ENCODE results near the gene DIPK1C.

The DIPK1C gene

DNA sequence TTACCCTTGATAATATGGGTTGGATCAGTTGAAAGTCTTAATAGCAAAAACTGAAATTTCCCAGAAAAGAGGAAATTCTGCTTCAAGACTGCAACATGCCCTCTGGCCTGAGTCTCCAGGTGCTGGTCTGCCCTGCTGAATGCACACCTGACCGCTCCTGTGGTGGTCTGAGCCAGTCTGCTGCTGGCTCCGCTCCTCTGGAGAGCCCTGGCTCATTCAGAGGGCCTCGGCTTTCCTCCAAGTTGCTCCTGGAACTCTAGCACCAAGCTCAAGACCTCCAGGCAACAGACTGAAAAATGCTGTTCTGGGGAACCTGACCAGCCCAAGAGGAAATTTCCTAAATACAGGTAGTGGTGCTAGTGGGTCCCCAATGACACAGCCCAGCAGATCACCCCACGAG is 64.8 kb downstream of the DIPK1C start:
- no peaks in the 10 kb centered on the region for H4K20me1 ChIP-seq (ENCODE audit: insufficient read depth, low read length, poor library complexity, severe bottlenecking)
- H3K79me2 ChIP-seq (ENCODE audit: insufficient read depth, low read length): no peaks in the 10 kb centered on the region
- H3K9ac ChIP-seq (ENCODE audit: low read depth, low read length, poor library complexity, severe bottlenecking): no peak overlapping the region
- H3K4me3 ChIP-seq (ENCODE audit: low read length, poor library complexity, severe bottlenecking): no peak overlapping the region
- H3K36me3 ChIP-seq (ENCODE audit: insufficient read depth, low read length): no peaks in the 10 kb centered on the region
- H3K9me2 ChIP-seq (replicated peaks; ENCODE audit: low read depth, low read length): no peaks in the 10 kb centered on the region
- H3K4me2 ChIP-seq (ENCODE audit: low read depth, low read length, poor library complexity, severe bottlenecking): no peak overlapping the region
- peaks cover 12% of the 10 kb centered on the region for H3K4me1 ChIP-seq (ENCODE audit: insufficient read depth, low read length, poor library complexity, severe bottlenecking)
- TF ChIP-seq EZH2phosphoT487 (IDR thresholded peaks at IDR 0.05; ENCODE audit: borderline replicate concordance): no peak
- no peak for TF ChIP-seq CTCF (conservative IDR thresholded peaks at IDR 0.05; ENCODE audit: low read length)
- H3K9me3 ChIP-seq (ENCODE audit: insufficient read depth, low read depth, low read length): no peaks in the 10 kb centered on the region
- H2AFZ ChIP-seq (ENCODE audit: low read length): no peak overlapping the region
- no peaks in the 10 kb centered on the region for H3F3A ChIP-seq (ENCODE audit: low read depth)
- H3K27me3 ChIP-seq (ENCODE audit: insufficient read depth, low read length, poor library complexity, severe bottlenecking): no peaks in the 10 kb centered on the region

GRCh38 chr18:74390900-74391299 is 66.2 kb downstream of the DIPK1C start:
- Histone ChIP-seq H2AFZ (ENCODE audit: low read length) (no peak overlapping the region), H3K9me3 (ENCODE audit: insufficient read depth, low read depth, low read length) (no peaks in the 10 kb centered on the region), H4K20me1 (ENCODE audit: insufficient read depth, low read length, poor library complexity, severe bottlenecking) (no peaks in the 10 kb centered on the region), H3K4me2 (ENCODE audit: low read depth, low read length, poor library complexity, severe bottlenecking) (peak overlapping the region; percentile 34), H3K9me2 (replicated peaks; ENCODE audit: low read depth, low read length) (no peaks in the 10 kb centered on the region), H3K27me3 (ENCODE audit: insufficient read depth, low read length, poor library complexity, severe bottlenecking) (no peaks in the 10 kb centered on the region), H3F3A (ENCODE audit: low read depth) (no peaks in the 10 kb centered on the region), H3K4me1 (ENCODE audit: insufficient read depth, low read length, poor library complexity, severe bottlenecking) (peaks cover 12% of the 10 kb centered on the region), H3K4me3 (ENCODE audit: low read length, poor library complexity, severe bottlenecking) (no peak overlapping the region), H3K9ac (ENCODE audit: low read depth, low read length, poor library complexity, severe bottlenecking) (no peak overlapping the region), H3K79me2 (ENCODE audit: insufficient read depth, low read length) (no peaks in the 10 kb centered on the region), H3K36me3 (ENCODE audit: insufficient read depth, low read length) (no peaks in the 10 kb centered on the region)
- no peak for TF ChIP-seq CTCF (conservative IDR thresholded peaks at IDR 0.05; ENCODE audit: low read length)
- TF ChIP-seq EZH2phosphoT487 (IDR thresholded peaks at IDR 0.05; ENCODE audit: borderline replicate concordance): no peak

- no peaks in the 10 kb centered on the region for H3F3A ChIP-seq (ENCODE audit: low read depth)
- no peak overlapping the region for H2AFZ ChIP-seq (ENCODE audit: low read length)
- no peaks in the 10 kb centered on the region for H3K79me2 ChIP-seq (ENCODE audit: insufficient read depth, low read length)
- H3K27me3 ChIP-seq (ENCODE audit: insufficient read depth, low read length, poor library complexity, severe bottlenecking): no peaks in the 10 kb centered on the region
- no peaks in the 10 kb centered on the region for H3K9me3 ChIP-seq (ENCODE audit: insufficient read depth, low read depth, low read length)
- no peaks in the 10 kb centered on the region for H3K9me2 ChIP-seq (replicated peaks; ENCODE audit: low read depth, low read length)
- H3K36me3 ChIP-seq (ENCODE audit: insufficient read depth, low read length): no peaks in the 10 kb centered on the region
- H3K4me3 ChIP-seq (ENCODE audit: low read length, poor library complexity, severe bottlenecking): no peak overlapping the region
- no peak overlapping the region for H3K9ac ChIP-seq (ENCODE audit: low read depth, low read length, poor library complexity, severe bottlenecking)
- TF ChIP-seq EZH2phosphoT487 (IDR thresholded peaks at IDR 0.05; ENCODE audit: borderline replicate concordance): no peak
- TF ChIP-seq CTCF (conservative IDR thresholded peaks at IDR 0.05; ENCODE audit: low read length): no peak
- H3K4me1 ChIP-seq (ENCODE audit: insufficient read depth, low read length, poor library complexity, severe bottlenecking): peaks cover 12% of the 10 kb centered on the region
- no peaks in the 10 kb centered on the region for H4K20me1 ChIP-seq (ENCODE audit: insufficient read depth, low read length, poor library complexity, severe bottlenecking)
- no peak overlapping the region for H3K4me2 ChIP-seq (ENCODE audit: low read depth, low read length, poor library complexity, severe bottlenecking)
These were observed 67.1 kb downstream of the DIPK1C start for GRCh38 chr18:74389991-74390390.
